ENCODE measurements around the gene LGALS8.

Gene LGALS8

DNA sequence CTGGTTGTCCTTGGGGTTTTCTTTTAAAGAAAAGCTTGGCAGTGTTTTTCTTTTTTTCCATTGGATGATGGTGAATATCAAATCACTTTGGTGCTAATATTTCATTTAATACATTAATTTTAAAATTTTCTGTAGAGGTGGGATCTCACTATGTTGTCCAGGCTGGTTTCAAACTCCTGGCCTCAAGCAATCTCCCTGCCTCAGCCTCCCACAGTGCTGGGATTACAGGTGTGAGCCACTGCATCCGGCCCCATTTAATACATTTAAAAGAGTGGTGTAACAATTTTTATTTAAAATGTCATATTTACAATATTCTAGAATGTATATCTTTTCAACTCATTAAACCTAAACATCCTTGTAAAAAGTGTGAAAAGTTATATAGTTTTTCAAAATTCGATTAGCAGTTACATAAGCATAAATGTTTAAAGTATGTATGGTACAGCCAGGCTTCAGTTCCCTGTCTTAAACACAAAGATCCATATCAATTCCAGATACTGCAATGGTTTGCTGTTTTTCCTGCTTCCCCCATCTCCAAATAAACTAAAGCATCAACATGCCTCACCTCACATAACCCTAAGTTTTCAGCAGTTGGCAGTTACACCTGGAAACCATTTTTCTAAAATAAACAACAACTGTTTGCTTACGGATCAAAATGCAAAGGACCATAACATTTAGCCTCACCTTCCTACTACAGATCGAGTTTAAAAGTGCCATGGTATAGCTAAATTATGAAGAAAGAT lies 8.9 kb upstream of the LGALS8 start:
- no peak for DNase-seq (ENCODE audit: low spot score)

GRCh38 chr1:236515443-236515958 lies 8.3 kb upstream of the LGALS8 start:
- ATAC-seq (ENCODE audit: low read depth) (no peak), DNase-seq (ENCODE audit: low spot score) (no peak)
- no peaks in the 10 kb centered on the region for H3K36me3 ChIP-seq (ENCODE audit: low read depth)
- no peak overlapping the region for H3K27ac ChIP-seq (ENCODE audit: poor library complexity, severe bottlenecking)
- H3K27me3 ChIP-seq (ENCODE audit: insufficient read depth, poor library complexity, severe bottlenecking): no peaks in the 10 kb centered on the region
- H3K4me3 ChIP-seq (ENCODE audit: severe bottlenecking): no peak overlapping the region
- no peaks in the 10 kb centered on the region for H3K9me3 ChIP-seq (ENCODE audit: severe bottlenecking)
- TF ChIP-seq CTCF (IDR thresholded peaks at IDR 0.05; ENCODE audit: poor library complexity, severe bottlenecking): no peak
- H3K4me1 ChIP-seq (ENCODE audit: insufficient read depth, poor library complexity, severe bottlenecking): peaks cover 19% of the 10 kb centered on the region

More for the DNA sequence above, 8.9 kb upstream of the LGALS8 start:
- no peaks in the 10 kb centered on the region for H3K36me3 ChIP-seq (ENCODE audit: low read depth)
- H3K4me1 ChIP-seq (ENCODE audit: insufficient read depth, poor library complexity, severe bottlenecking): peaks cover 19% of the 10 kb centered on the region
- no peaks in the 10 kb centered on the region for H3K27me3 ChIP-seq (ENCODE audit: insufficient read depth, poor library complexity, severe bottlenecking)
- no peak for ATAC-seq (ENCODE audit: low read depth)
- no peak overlapping the region for H3K27ac ChIP-seq (ENCODE audit: poor library complexity, severe bottlenecking)
- H3K4me3 ChIP-seq (ENCODE audit: severe bottlenecking): no peak overlapping the region
- H3K9me3 ChIP-seq (ENCODE audit: severe bottlenecking): no peaks in the 10 kb centered on the region
- no peak for TF ChIP-seq CTCF (IDR thresholded peaks at IDR 0.05; ENCODE audit: poor library complexity, severe bottlenecking)

DNA sequence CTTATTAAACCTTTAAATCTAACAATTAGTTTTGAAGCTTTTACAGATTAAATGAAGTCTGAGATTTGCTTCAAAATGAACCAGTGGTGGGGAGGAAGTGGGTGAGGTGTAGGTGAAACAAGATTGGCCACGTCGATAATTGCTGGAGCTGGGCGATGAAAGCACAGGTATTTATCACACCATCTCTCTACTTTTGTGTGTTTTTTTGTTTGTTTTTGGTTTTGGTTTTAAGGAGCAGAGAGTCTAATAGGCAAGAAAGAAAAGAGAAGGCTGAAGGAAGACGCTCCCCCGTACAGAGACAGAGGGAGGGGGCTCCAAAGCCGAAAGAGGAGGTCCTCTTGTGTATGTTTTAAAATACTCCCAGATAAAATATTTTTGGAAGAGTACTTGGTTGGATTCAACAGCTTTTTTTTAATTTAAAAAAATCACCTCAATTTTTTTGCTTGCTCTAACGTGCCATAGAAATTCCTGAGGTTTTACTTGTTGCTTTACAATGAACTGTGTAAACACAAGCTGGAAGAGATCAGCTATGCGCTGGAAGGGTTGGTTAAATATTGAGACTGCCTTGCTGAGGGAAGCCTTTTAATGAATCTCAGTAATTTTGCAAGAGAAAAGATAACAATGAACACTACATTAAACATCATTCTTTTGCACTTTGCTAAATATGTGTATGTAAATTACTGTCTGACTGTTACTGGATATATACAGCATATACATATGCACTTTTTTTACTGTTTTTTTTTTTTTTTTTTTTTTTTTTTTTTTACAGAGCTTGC lies 6.7 kb upstream of the LGALS8 start:
- Histone ChIP-seq H3K4me1 (ENCODE audit: insufficient read depth, poor library complexity, severe bottlenecking) (peaks cover 19% of the 10 kb centered on the region), H3K27me3 (ENCODE audit: insufficient read depth, poor library complexity, severe bottlenecking) (no peaks in the 10 kb centered on the region), H3K4me3 (ENCODE audit: severe bottlenecking) (no peak overlapping the region), H3K36me3 (ENCODE audit: low read depth) (no peaks in the 10 kb centered on the region), H3K27ac (ENCODE audit: poor library complexity, severe bottlenecking) (peak overlapping the region; percentile 63), H3K9me3 (ENCODE audit: severe bottlenecking) (no peaks in the 10 kb centered on the region)
- DNase-seq (ENCODE audit: low spot score) (no peak), ATAC-seq (ENCODE audit: low read depth) (peak; percentile 97)
- no peak for TF ChIP-seq CTCF (IDR thresholded peaks at IDR 0.05; ENCODE audit: poor library complexity, severe bottlenecking)

- Histone ChIP-seq H3K36me3 (ENCODE audit: low read depth) (no peaks in the 10 kb centered on the region), H3K4me1 (ENCODE audit: insufficient read depth, poor library complexity, severe bottlenecking) (peaks cover 19% of the 10 kb centered on the region), H3K4me3 (ENCODE audit: severe bottlenecking) (no peak overlapping the region), H3K9me3 (ENCODE audit: severe bottlenecking) (no peaks in the 10 kb centered on the region), H3K27ac (ENCODE audit: poor library complexity, severe bottlenecking) (peak overlapping the region; percentile 63), H3K27me3 (ENCODE audit: insufficient read depth, poor library complexity, severe bottlenecking) (no peaks in the 10 kb centered on the region)
- no peak for TF ChIP-seq CTCF (IDR thresholded peaks at IDR 0.05; ENCODE audit: poor library complexity, severe bottlenecking)
- no peak for ATAC-seq (ENCODE audit: low read depth)
- no peak for DNase-seq (ENCODE audit: low spot score)
These were observed 5.5 kb upstream of the LGALS8 start for GRCh38 chr1:236518322-236518721.

Measured in RWPE2 (cell line).